DND-41 (cell line): Measurements from ENCODE around the gene MX1.

ENCODE experiments used
- ATAC-seq: fragments of 200-7000 bp; cut with Tn5 transposase; 3 replicates; pipeline ENCODE4 v1.9.1; 2021; ENCODE audit warnings: low read depth; ENCODE audit not compliant: insufficient read depth
- DNase-seq: peaks from one replicate; pipeline ENCODE4 v3.0.0-alpha.2; 2020
- H2AFZ ChIP-seq: 2 replicates; pipeline ENCODE4 v1.6.0; 2012; ENCODE audit warnings: low read depth, low read length
- H3K27ac ChIP-seq: 2 replicates; pipeline ENCODE4 v1.5.1; 2012; ENCODE audit warnings: low read length, inconsistent platforms
- H3K27me3 ChIP-seq: fragments of 200-600 bp; sonication (generic); 2 replicates; pipeline ENCODE4 v1.6.0; 2012; ENCODE audit warnings: low read length, mild to moderate bottlenecking, inconsistent platforms; ENCODE audit not compliant: insufficient read depth, poor library complexity
- H3K36me3 ChIP-seq: 2 replicates; pipeline ENCODE4 v1.5.1; 2012; ENCODE audit warnings: low read length, inconsistent platforms; ENCODE audit not compliant: insufficient read depth
- H3K4me1 ChIP-seq: 2 replicates; pipeline ENCODE4 v1.5.1; 2012; ENCODE audit warnings: mild to moderate bottlenecking, low read length; ENCODE audit not compliant: insufficient read depth
- H3K4me2 ChIP-seq: 2 replicates; pipeline ENCODE4 v1.6.0; 2012; ENCODE audit warnings: mild to moderate bottlenecking, moderate library complexity, low read length, inconsistent platforms; ENCODE audit not compliant: insufficient read depth
- H3K4me3 ChIP-seq, 2 experiments: fragments of 200-600 bp in 1 of 2; shearing (Covaris generic) in 1 of 2; 2 replicates each; pipeline ENCODE4 v1.5.1; 2012 to 2016; ENCODE audit warnings: inconsistent platforms in 2 of 2, low read length in 2 of 2, mild to moderate bottlenecking in 2 of 2, low read depth in 1 of 2, moderate library complexity in 1 of 2
- H3K79me2 ChIP-seq: 2 replicates; pipeline ENCODE4 v1.6.0; 2012; ENCODE audit warnings: low read length, inconsistent platforms; ENCODE audit not compliant: insufficient read depth
- H3K9ac ChIP-seq: 2 replicates; pipeline ENCODE4 v1.6.0; 2012; ENCODE audit warnings: low read depth, mild to moderate bottlenecking, inconsistent platforms, low read length, moderate library complexity
- H3K9me3 ChIP-seq: 2 replicates; pipeline ENCODE4 v1.5.1; 2012; ENCODE audit warnings: low read length, moderate library complexity, mild to moderate bottlenecking, inconsistent platforms; ENCODE audit not compliant: insufficient read depth, severe bottlenecking
- H4K20me1 ChIP-seq: 2 replicates; pipeline ENCODE4 v1.6.0; 2012; ENCODE audit warnings: low read length; ENCODE audit not compliant: insufficient read depth
- CTCF ChIP-seq: IDR thresholded peaks from 2 replicates; pipeline ENCODE4 v1.5.1; 2012; ENCODE audit warnings: borderline replicate concordance, low read length, moderate library complexity, mild to moderate bottlenecking; ENCODE audit not compliant: poor library complexity, severe bottlenecking; ENCODE audit errors: extremely low read depth
- EZH2 ChIP-seq: IDR thresholded peaks from 3 replicates; pipeline ENCODE4 v1.6.1; 2012; ENCODE audit warnings: borderline replicate concordance, low read depth, mild to moderate bottlenecking, moderate library complexity, low read length, inconsistent platforms; ENCODE audit not compliant: severe bottlenecking

MX1 gene

GRCh38 chr21:41425954-41426675, at the start of gene MX1:
Gene MX1, plus strand, starts transcription at chr21:41426239. Its CDS starts 5,832 bp downstream, at chr21:41432071.
- no peaks in the 10 kb centered on the region for H3K79me2 ChIP-seq
- H3K9me3 ChIP-seq: no peaks in the 10 kb centered on the region
- peak within 1 kb of the TSS; percentile 46 for H3K27ac ChIP-seq
- H2AFZ ChIP-seq: peak within 1 kb of the TSS; percentile 90
- no peaks in the 10 kb centered on the region for H3K36me3 ChIP-seq
- peak within 1 kb of the TSS; percentile 63 for H3K9ac ChIP-seq
- peaks cover 21% of the 10 kb centered on the region for H3K4me1 ChIP-seq
- ATAC-seq (peak; percentile 99), DNase-seq (peak; percentile 87)
- peak within 1 kb of the TSS; percentile 77 for H3K4me2 ChIP-seq
- no peaks in the 10 kb centered on the region for H4K20me1 ChIP-seq
- peak within 1 kb of the TSS; percentile 13 to 57; a peak in 3 of 4 replicates for H3K4me3 ChIP-seq
- H3K27me3 ChIP-seq: no peaks in the 10 kb centered on the region
- TF ChIP-seq CTCF: no peak
- TF ChIP-seq EZH2: no peak

- peaks cover 18% of the 10 kb centered on the region for H3K4me1 ChIP-seq
- no peak overlapping the region for H3K4me2 ChIP-seq
- H3K9me3 ChIP-seq: no peaks in the 10 kb centered on the region
- no peaks in the 10 kb centered on the region for H3K27me3 ChIP-seq
- peaks cover 20% of the 10 kb centered on the region; the same call in 1 of the 2 replicates for H4K20me1 ChIP-seq
- H3K79me2 ChIP-seq: peaks cover 33% of the 10 kb centered on the region
- no peak overlapping the region for H3K9ac ChIP-seq
- H2AFZ ChIP-seq: no peak overlapping the region
- ATAC-seq (no peak), DNase-seq (no peak)
- H3K36me3 ChIP-seq: peaks cover 73% of the 10 kb centered on the region
- H3K4me3 ChIP-seq: no peak overlapping the region
- no peak for TF ChIP-seq CTCF
- no peak for TF ChIP-seq EZH2
- no peak overlapping the region for H3K27ac ChIP-seq
Observed at GRCh38 chr21:41377715-41378114, 48.3 kb upstream of the MX1 start.

GRCh38 chr21:41378849-41379248, 47.2 kb upstream of the MX1 start:
- H2AFZ ChIP-seq: no peak overlapping the region
- no peak overlapping the region for H3K27ac ChIP-seq
- H3K4me3 ChIP-seq: no peak overlapping the region
- H3K79me2 ChIP-seq: peaks cover 22% of the 10 kb centered on the region
- TF ChIP-seq EZH2: no peak
- TF ChIP-seq CTCF: no peak
- DNase-seq (no peak), ATAC-seq (no peak)
- no peaks in the 10 kb centered on the region for H3K9me3 ChIP-seq
- no peaks in the 10 kb centered on the region for H3K27me3 ChIP-seq
- H3K9ac ChIP-seq: no peak overlapping the region
- H4K20me1 ChIP-seq: peaks cover 16% of the 10 kb centered on the region; the same call in 1 of the 2 replicates
- H3K36me3 ChIP-seq: peaks cover 82% of the 10 kb centered on the region
- H3K4me2 ChIP-seq: no peak overlapping the region
- H3K4me1 ChIP-seq: peaks cover 7% of the 10 kb centered on the region
